Measurements from ENCODE around the gene BRD9. TPM values are rescaled to one million over a fixed set of nuclear protein-coding genes. Genes with fewer than 3 reads are reported as not detected.

Gene BRD9
- total and polyA plus RNA-seq, 2 donors (not counting 3 experiments of a cell fraction or from before 2014, with no cell fraction given) = 17.6 to 67.6 TPM

DNA sequence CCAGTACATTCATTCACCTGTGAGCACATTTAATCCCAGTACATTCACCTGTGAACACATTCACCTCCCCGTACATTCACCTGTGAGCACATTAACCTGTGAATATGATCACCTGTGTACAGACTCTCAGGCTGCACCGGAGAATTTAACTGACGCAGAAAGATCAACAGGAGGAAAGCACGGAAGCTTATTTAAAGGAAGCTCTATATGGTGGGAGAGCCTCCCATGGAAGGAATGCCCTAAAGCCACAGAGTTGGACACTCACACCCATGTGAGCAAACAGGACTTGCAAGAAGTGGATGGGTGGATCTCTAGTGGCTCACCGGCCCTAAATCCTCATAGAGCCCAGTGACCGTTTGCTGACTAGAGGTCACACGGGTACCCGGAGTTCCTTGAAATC lies 38.3 kb upstream of the BRD9 start:
- Histone ChIP-seq H3K4me2 (ENCODE audit: insufficient read depth, low read length) (no peak overlapping the region), H3K79me2 (ENCODE audit: control insufficient read depth, insufficient read depth, low read length) (no peaks in the 10 kb centered on the region), H3K36me3 (ENCODE audit: control insufficient read depth in 2 of 2, extremely low read depth in 1 of 2, insufficient read depth in 2 of 2, low read length in 2 of 2) (no peaks in the 10 kb centered on the region), H2AFZ (ENCODE audit: low read depth, low read length) (no peak overlapping the region), H4K20me1 (replicated peaks; ENCODE audit: control insufficient read depth, extremely low read depth, insufficient read depth, low read length) (no peaks in the 10 kb centered on the region), H3K4me1 (ENCODE audit: control insufficient read depth, extremely low read depth, insufficient read depth, low read length) (peaks cover 4% of the 10 kb centered on the region), H3K4me3 (replicated peaks in 1 of 3; ENCODE audit: insufficient read depth in 1 of 3, low read depth in 1 of 3, low read length in 3 of 3) (no peak overlapping the region), H3K9me1 (replicated peaks; ENCODE audit: control insufficient read depth, extremely low read depth, insufficient read depth, low read length) (no peaks in the 10 kb centered on the region), H3K27ac (ENCODE audit: insufficient read depth, low read depth, low read length) (no peak overlapping the region), H3K9me3 (replicated peaks; ENCODE audit: control insufficient read depth, insufficient read depth, low read length) (no peaks in the 10 kb centered on the region), H3K9ac (replicated peaks; ENCODE audit: extremely low read depth, insufficient read depth, low read length) (no peak overlapping the region), H3K27me3 (ENCODE audit: control insufficient read depth in 2 of 2, insufficient read depth in 2 of 2, low read length in 2 of 2) (peaks cover 2 to 7% of the 10 kb centered on the region in 2 experiments)
- BruUV-seq (replicated peaks) = no TSS peak
- POLR2A ChIA-PET = no interaction called here
- dilution Hi-C loops (cut with MboI; ENCODE audit: extremely low pct_ligation_motif_present, low sequenced_read_pairs) = no loop called here
- FAIRE-seq = no peak
- TF ChIP-seq EZH2 (IDR thresholded peaks at IDR 0.05; ENCODE audit: borderline replicate concordance, low read depth, low read length, severe bottlenecking) = no peak
- no peak for TF ChIP-seq MYC (IDR thresholded peaks at IDR 0.05; ENCODE audit: low read depth, low read length)
- no peak for TF ChIP-seq POLR2A (IDR thresholded peaks at IDR 0.05; ENCODE audit: low read depth, low read length)
- TF ChIP-seq, protein P1, sequence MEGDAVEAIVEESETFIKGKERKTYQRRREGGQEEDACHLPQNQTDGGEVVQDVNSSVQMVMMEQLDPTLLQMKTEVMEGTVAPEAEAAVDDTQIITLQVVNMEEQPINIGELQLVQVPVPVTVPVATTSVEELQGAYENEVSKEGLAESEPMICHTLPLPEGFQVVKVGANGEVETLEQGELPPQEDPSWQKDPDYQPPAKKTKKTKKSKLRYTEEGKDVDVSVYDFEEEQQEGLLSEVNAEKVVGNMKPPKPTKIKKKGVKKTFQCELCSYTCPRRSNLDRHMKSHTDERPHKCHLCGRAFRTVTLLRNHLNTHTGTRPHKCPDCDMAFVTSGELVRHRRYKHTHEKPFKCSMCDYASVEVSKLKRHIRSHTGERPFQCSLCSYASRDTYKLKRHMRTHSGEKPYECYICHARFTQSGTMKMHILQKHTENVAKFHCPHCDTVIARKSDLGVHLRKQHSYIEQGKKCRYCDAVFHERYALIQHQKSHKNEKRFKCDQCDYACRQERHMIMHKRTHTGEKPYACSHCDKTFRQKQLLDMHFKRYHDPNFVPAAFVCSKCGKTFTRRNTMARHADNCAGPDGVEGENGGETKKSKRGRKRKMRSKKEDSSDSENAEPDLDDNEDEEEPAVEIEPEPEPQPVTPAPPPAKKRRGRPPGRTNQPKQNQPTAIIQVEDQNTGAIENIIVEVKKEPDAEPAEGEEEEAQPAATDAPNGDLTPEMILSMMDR (IDR thresholded peaks at IDR 0.05; ENCODE audit: extremely low read depth in 1 of 2, insufficient read depth in 1 of 2, low read depth in 1 of 2, low read length in 2 of 2) = no peak
- no peak for TF ChIP-seq POLR2AphosphoS5 (IDR thresholded peaks at IDR 0.05; ENCODE audit: insufficient read depth, low read depth, low read length)
- TF ChIP-seq JUN (IDR thresholded peaks at IDR 0.05; ENCODE audit: borderline replicate concordance, insufficient read depth, insufficient read length, low read depth) = no peak
- TF ChIP-seq FOS (IDR thresholded peaks at IDR 0.05; ENCODE audit: borderline replicate concordance, insufficient read depth, low read length) = no peak
- TF ChIP-seq MAX (IDR thresholded peaks at IDR 0.05; ENCODE audit: insufficient read depth, insufficient read length) = no peak
- no peak for TF ChIP-seq GATA2 (IDR thresholded peaks at IDR 0.05; ENCODE audit: insufficient read depth, insufficient read length, low read depth, low read length)
- DNase-seq (ENCODE audit: low read depth, low spot score) = no peak
- CTCF ChIA-PET = interaction anchor here (0.9 to 2.2 kb wide), 3 partner anchors 26 to 243 kb away, joined by 3 to 9 read pairs (median 6); no protein-coding TSS in a partner anchor
- intact Hi-C loops (cut with micrococcal nuclease) = no loop called here

All from endothelial cell of umbilical vein (primary cell).